PC-9 (cell line): ENCODE measurements around the gene MITF.

Experiments used
- EZH2 ChIP-seq: fragments of 200-600 bp; sonication (generic); IDR thresholded peaks from 2 replicates; pipeline ENCODE4 v1.8.0; 2017; ENCODE audit warnings: antibody characterized with exemption, low read depth
- TF ChIP-seq, protein P1 (sequence below): fragments of 200-600 bp; sonication (generic); conservative IDR thresholded peaks from 2 replicates; pipeline ENCODE4 v1.6.1; 2017; ENCODE audit warnings: mixed run types, antibody characterized with exemption, mild to moderate bottlenecking, moderate library complexity

GRCh38 chr3:69737392-69737791 lies 1.9 kb upstream of the MITF start:
- TF ChIP-seq, protein P1, sequence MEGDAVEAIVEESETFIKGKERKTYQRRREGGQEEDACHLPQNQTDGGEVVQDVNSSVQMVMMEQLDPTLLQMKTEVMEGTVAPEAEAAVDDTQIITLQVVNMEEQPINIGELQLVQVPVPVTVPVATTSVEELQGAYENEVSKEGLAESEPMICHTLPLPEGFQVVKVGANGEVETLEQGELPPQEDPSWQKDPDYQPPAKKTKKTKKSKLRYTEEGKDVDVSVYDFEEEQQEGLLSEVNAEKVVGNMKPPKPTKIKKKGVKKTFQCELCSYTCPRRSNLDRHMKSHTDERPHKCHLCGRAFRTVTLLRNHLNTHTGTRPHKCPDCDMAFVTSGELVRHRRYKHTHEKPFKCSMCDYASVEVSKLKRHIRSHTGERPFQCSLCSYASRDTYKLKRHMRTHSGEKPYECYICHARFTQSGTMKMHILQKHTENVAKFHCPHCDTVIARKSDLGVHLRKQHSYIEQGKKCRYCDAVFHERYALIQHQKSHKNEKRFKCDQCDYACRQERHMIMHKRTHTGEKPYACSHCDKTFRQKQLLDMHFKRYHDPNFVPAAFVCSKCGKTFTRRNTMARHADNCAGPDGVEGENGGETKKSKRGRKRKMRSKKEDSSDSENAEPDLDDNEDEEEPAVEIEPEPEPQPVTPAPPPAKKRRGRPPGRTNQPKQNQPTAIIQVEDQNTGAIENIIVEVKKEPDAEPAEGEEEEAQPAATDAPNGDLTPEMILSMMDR: no peak
- no peak for TF ChIP-seq EZH2
